SH-SY5Y (cell line): ENCODE data around the gene COX17.

ENCODE experiments used
- GATA2 ChIP-seq: IDR thresholded peaks from 2 replicates; pipeline ENCODE4 v1.6.1; 2011; ENCODE audit warnings: mild to moderate bottlenecking, low read depth, low read length
- GATA3 ChIP-seq: IDR thresholded peaks from 2 replicates; pipeline ENCODE4 v1.6.1; 2011; ENCODE audit warnings: low read depth, mild to moderate bottlenecking, low read length, moderate library complexity

DNA sequence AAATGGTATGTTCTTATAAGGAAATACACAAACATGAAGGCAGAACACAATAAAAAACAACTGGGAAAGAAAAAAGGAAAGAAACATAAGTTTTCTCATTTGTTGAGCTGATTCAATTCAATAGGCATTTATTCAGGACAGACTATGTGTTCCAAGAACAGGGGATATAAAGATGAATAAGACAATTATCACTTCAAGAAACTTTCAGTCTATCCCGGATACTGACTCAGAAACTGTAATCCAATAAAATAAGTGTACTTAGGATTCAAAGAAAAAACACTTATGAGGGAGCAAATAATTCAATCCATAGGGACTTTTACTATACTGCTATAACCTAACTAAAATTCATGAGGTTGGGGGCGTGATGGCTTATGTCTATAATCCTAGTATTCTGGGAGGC lies 13.3 kb downstream of the COX17 start:
- TF ChIP-seq GATA2 (no peak), GATA3 (no peak)
